ENCODE measurements around the gene ERG. TPM values are rescaled to one million over a fixed set of nuclear protein-coding genes. Genes with fewer than 3 reads are reported as not detected.

The ERG gene
- total and polyA plus RNA-seq, 2 of the 8 experiments (the other 6 are each of a cell fraction or from before 2014, with no cell fraction given): 1.0 to 3.0 TPM

DNA sequence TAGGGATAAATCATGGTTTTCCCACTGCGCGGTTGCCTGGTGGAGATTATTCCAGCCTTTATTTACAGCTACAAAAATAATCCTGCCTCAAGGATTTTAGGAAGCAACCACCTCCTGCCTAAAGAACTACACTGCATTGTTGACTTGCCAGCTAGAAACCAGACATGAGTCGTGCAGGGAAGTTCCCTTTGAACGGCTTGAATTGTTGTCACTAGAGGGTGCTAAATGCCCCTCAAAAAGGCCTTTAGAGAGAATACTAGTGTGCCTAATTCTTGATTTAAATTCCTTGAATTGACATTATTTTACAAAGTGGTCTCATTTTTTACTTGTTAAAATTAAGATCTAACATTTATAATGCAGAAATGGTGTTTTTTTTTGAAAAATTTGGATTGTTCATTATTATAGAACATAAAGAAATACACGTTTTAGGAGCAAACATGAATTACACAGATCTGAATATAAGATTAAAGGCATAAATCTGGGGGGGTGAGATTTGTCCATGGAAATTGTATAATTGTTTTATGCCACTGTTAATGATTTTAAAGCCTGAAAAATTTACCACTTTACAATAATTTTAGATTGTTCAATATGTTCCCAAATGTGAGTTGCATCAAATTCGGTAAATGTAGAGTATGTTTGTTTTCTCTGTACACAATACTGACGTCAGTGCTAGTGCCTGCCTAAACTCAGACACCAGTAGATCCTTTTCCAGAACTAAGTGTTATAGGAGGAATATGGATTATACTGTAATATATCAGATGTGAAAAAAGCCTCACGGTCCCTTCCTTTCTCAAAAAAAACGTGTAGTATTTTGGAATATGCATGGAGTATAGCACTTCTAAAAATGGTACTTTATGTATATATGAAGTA, 7.6 kb upstream of the ERG start (continued):
- no peak for TF ChIP-seq POU5F1 (IDR thresholded peaks at IDR 0.05; ENCODE audit: low read depth, low read length)
- TF ChIP-seq RNF2 (IDR thresholded peaks at IDR 0.05; ENCODE audit: borderline replicate concordance, low read depth, low read length, missing control alignments, poor library complexity, severe bottlenecking): no peak
- no peak for TF ChIP-seq RBBP5 (IDR thresholded peaks at IDR 0.05; ENCODE audit: borderline replicate concordance, low read depth, low read length)
- TF ChIP-seq, protein P1, sequence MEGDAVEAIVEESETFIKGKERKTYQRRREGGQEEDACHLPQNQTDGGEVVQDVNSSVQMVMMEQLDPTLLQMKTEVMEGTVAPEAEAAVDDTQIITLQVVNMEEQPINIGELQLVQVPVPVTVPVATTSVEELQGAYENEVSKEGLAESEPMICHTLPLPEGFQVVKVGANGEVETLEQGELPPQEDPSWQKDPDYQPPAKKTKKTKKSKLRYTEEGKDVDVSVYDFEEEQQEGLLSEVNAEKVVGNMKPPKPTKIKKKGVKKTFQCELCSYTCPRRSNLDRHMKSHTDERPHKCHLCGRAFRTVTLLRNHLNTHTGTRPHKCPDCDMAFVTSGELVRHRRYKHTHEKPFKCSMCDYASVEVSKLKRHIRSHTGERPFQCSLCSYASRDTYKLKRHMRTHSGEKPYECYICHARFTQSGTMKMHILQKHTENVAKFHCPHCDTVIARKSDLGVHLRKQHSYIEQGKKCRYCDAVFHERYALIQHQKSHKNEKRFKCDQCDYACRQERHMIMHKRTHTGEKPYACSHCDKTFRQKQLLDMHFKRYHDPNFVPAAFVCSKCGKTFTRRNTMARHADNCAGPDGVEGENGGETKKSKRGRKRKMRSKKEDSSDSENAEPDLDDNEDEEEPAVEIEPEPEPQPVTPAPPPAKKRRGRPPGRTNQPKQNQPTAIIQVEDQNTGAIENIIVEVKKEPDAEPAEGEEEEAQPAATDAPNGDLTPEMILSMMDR (IDR thresholded peaks at IDR 0.05; ENCODE audit: control extremely low read depth in 1 of 3, insufficient read depth in 1 of 3, low read depth in 1 of 3, low read length in 3 of 3): peak in 2 of 3 experiments; percentile 69 to 73; a peak in 3 of 4 replicates
- no peak for TF ChIP-seq SP1 (IDR thresholded peaks at IDR 0.05; ENCODE audit: low read depth, low read length)
- no peak for TF ChIP-seq CBX8 (IDR thresholded peaks at IDR 0.05; ENCODE audit: borderline replicate concordance, low read depth, low read length)
- no peak for TF ChIP-seq CTBP2 (IDR thresholded peaks at IDR 0.05; ENCODE audit: borderline replicate concordance, insufficient read depth, insufficient read length, low read length)

Data from H1 (cell line).